Measurements from ENCODE around the gene C4orf17.

GRCh38 chr4:99585516-99585915, 74.7 kb downstream of the C4orf17 start:
- no peak for TF ChIP-seq CTCF (IDR thresholded peaks at IDR 0.05)
- no peak for TF ChIP-seq ZFX (IDR thresholded peaks at IDR 0.05; ENCODE audit: borderline replicate concordance)

All from 22Rv1 (cell line).